Esophagus muscularis mucosa (tissue), 3 donors: ENCODE data around the gene SH3YL1.

Source experiments
- CTCF ChIP-seq, 3 experiments: fragments of 200-600 bp in 2 of 3; fragments of 450-650 bp in 1 of 3; sonication (generic) in 2 of 3; IDR thresholded peaks; one replicate each; pipeline ENCODE4 v1.5.1; 2017 to 2019; ENCODE audit warnings: antibody characterized with exemption in 3 of 3, mild to moderate bottlenecking in 2 of 3, moderate library complexity in 1 of 3
- POLR2A ChIP-seq: fragments of 450-650 bp; IDR thresholded peaks from one replicate; pipeline ENCODE4 v1.6.1; 2017; ENCODE audit warnings: antibody characterized with exemption, moderate library complexity, mild to moderate bottlenecking, low read depth
- POLR2AphosphoS5 ChIP-seq, 2 donors: sonication (generic); formaldehyde crosslinking; IDR thresholded peaks; one replicate each; pipeline ENCODE4 v1.6.1; 2017; ENCODE audit warnings: antibody characterized with exemption in 2 of 2

DNA sequence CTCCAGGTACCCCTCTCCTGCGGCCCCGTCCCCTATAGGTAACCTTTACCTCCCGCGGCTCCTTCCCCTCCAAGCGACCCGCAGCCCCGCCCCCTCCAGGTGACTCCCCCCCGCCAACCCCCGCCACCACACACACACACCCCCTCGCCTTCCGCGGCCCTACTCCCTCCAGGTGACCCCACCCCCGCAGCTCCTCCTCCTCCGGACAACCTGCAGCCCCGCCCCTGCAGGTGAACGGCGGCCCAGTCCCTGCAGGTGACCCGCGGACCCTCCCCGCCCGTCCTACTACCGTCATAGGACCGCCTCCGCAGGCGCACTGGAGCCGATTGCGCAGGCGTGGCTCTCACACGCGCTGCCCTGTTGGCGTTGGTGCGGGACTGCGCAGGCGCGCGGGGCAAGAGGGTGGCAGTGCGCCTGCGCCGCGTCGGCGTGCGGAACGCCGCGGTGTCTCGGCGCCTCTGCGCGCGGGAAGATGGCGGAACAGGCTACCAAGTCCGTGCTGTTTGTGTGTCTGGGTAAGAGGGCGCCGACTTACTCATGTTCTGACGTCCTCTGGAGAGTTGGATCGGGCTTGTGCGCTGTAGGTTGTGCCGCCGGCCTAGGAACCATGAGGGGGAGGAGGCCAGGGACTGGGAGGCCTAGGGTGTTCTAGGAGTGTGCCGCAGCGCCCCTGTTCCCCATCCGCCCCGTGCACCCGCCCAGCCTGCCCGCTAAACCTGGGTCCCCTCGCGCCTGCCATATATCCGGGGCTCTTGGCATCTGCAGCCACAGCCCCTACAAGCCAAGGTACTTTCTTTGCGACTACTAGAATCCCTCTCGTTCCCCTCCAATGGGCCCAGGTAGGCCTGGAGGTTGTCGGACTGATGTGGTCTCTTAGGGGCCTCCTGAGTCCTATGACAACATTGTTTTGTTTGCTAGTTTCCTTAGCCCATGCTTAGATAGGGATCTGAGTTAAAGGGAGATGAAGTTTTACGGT lies 949 bp upstream of the SH3YL1 start, which contains the start of gene ACP1:
- no peak for TF ChIP-seq CTCF (IDR thresholded peaks at IDR 0.05)
- peak; percentile 94 to 95 for TF ChIP-seq POLR2AphosphoS5 (IDR thresholded peaks at IDR 0.05)
- TF ChIP-seq POLR2A: peak; percentile 58
